GM12872 (cell line): ENCODE results near the gene SMKR1.

Source experiments
- TF ChIP-seq, protein P1 (sequence below): IDR thresholded peaks from 3 replicates; pipeline ENCODE4 v1.5.1; 2011; ENCODE audit warnings: low read depth, mild to moderate bottlenecking, low read length, moderate library complexity; ENCODE audit not compliant: insufficient read depth

SMKR1 gene

DNA sequence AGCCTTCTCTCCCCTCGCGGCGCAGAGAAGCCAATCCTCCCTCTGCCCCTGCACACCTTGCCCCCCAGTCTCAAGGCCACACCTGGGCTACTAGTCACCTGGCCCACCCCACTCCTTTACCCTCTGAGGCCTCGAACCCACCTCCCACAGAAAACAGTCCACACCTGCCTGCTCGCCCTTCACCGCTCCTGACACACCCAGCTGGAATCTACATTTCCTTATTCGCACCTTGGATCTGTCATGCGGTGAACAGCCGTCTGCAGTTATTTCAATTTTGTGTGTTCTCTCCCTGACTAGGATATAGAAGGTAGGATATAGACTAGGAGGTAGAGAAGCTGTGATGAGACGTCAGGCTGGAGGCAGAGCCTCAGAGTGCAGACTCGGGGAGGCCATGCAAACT is 29.4 kb downstream of the SMKR1 start:
- TF ChIP-seq, protein P1, sequence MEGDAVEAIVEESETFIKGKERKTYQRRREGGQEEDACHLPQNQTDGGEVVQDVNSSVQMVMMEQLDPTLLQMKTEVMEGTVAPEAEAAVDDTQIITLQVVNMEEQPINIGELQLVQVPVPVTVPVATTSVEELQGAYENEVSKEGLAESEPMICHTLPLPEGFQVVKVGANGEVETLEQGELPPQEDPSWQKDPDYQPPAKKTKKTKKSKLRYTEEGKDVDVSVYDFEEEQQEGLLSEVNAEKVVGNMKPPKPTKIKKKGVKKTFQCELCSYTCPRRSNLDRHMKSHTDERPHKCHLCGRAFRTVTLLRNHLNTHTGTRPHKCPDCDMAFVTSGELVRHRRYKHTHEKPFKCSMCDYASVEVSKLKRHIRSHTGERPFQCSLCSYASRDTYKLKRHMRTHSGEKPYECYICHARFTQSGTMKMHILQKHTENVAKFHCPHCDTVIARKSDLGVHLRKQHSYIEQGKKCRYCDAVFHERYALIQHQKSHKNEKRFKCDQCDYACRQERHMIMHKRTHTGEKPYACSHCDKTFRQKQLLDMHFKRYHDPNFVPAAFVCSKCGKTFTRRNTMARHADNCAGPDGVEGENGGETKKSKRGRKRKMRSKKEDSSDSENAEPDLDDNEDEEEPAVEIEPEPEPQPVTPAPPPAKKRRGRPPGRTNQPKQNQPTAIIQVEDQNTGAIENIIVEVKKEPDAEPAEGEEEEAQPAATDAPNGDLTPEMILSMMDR: no peak

DNA sequence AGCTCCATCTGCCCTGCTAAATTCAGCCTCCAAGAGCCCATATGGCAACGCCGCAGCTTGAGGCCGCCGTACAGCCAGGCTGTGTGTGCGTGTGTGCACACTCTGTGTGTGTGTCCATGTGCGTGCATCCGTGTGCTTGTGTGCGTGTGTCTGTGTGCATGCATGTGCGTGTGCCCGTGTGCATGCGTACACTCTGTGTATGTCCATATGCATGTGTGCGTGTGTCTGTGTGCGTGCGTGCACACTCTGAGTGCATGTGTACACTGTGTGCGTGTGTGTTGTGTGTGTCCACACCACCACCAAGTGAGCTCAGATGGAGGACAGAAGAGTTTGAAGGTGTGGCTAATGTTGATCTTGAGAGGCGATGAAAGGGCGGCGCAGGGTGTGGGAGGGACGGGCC is 30.0 kb downstream of the SMKR1 start:
- TF ChIP-seq, protein P1: no peak

DNA sequence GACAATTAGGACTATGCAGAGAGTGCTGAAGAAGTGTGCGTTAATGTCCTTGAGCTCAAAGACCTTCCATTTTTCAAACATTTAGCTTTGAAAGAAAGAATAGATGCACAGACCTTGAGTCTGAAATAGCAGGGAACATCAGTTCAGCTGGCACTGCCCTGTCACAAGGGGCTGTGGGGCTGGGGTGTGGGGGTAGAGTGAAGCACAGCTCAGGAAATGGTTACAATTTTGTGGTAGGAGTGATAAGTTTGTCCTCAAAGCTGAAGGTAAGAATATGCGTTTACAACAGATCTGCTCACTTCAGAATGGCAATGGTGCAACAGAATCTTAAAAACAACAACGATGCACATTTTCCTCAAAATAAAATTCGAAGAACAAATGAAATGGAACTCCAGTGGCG is 33.6 kb downstream of the SMKR1 start:
- TF ChIP-seq, protein P1: no peak

DNA sequence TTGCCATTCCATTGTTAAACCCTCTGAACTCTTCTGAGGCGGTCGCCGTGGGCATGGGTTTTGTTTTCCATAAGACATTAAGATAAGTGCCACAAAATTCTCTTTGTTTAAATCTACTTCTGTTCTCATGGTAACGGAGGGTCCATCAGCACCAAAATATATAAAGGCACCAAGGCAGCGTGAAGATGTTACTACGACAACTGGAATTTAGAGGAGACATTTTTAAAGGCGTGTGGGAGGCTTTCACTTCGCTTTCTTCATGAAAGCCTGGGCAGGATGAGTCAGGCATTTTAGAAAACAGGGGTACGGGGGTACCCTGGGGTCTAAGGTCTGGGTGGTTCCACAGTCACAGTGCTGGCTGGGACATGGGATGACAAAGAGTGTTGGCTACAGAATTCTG is 34.0 kb downstream of the SMKR1 start:
- TF ChIP-seq, protein P1: no peak

DNA sequence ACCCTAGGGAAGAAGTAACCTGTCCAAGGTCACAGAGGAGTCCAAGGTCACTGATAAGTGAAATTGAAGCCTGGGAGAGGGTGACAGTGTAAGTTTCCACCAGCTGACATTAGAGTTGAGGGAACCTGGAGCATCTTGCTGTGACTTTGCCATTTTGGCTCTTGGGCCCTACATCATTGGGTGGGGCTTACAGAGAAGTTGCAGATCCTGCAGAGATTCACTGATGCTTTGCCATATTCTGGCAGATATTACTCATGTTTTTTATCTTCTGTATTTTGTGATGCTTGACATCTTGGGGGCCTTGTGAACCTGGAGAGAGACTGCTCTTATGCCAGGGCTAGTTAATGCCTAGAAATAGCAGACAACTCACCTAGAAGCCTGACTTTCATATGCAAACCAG is 36.5 kb downstream of the SMKR1 start:
- TF ChIP-seq, protein P1: no peak

DNA sequence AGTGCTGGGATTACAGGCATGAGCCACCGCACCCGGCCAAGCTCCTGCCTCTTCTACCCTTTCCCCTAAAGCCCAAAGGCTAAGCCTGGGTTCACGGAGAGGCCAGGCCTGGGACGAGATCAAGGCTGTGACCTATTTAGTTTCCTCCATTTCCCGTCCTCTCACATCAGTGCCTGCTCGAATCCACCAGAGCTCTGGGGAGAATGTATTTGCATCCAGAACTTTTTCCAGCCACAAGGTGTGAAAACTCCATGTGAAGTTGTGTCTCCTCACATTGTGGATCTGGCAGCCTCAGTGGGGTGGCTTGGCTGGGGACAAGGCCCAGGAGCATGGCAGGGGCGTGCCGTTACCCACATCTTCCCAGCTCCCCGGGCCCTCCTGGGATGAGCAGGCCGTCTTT is 38.0 kb downstream of the SMKR1 start:
- TF ChIP-seq, protein P1: no peak

DNA sequence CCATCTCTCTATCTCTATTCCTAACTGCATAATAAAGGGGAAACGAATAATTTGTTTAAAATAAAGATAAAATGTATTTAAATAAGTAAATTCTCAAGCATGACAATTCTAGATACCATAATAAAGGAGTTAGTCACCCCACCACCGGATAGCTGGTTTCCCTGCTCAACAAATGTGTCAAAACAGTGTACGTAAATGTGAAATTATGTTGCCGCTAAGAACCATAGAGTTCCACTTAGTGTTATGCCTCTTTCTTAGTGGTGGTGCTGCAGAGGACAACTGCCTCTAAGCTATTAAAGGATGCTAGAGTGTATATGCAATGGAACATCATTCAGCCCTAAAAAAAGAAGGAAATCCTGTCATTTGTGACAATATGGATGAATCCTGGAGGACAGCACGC is 42.4 kb downstream of the SMKR1 start:
- TF ChIP-seq, protein P1: no peak

DNA sequence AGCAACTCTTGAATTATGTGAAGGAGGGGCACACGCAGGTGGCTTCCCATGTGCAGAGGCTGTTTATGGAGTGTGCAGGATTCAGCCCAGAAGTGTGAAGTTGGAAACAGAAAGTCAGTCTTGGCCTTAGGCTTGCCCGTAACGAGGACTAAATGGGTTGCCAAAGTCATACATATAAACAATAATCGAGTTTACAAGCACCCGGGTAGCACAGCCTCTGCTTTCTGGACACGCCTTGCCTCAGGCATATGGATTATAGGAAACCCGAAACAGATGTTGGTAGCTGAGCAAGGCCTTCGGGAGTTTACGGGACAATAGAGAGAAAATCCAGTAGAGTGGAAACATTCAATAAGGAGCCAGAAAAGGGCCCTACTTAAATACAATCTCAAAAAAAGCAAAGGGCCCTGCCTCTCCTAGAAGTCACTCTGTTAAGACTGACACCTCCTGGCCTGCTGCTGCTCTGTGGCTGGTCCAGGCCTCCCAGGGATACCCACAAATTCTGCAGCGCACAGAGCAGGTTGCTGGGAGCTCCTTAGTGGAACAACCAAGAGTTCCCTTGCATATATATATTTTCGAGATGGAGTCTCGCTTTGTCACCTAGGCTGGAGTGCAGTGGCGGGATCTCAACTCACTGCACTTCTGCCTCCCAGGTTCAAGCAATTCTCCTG is 48.5 kb downstream of the SMKR1 start:
- TF ChIP-seq, protein P1: no peak
